Naive thymus-derived CD4-positive, alpha-beta T cell (primary cell): Measurements from ENCODE around the gene CHKB. TPM values are rescaled to one million over a fixed set of nuclear protein-coding genes. Genes with fewer than 3 reads are reported as not detected.

Experiments
- ATAC-seq: fragments of 150-1000 bp; cut with Tn5 transposase; 2 replicates; pipeline ENCODE4 v1.10.0; 2021; ENCODE audit warnings: mild to moderate bottlenecking, moderate library complexity
- CTCF ChIA-PET: fragments of 350-600 bp; sonication (Branson Sonifier 250); formaldehyde crosslinking; loops from one replicate; lab custom pipeline; 2021; ENCODE audit warnings: antibody characterized with exemption; lab: Charles Lee
- POLR2A ChIA-PET: fragments of 350-600 bp; sonication (Branson Sonifier 250); formaldehyde crosslinking; loops from one replicate; lab custom pipeline; 2021; ENCODE audit warnings: antibody characterized with exemption, inconsistent platforms; lab: Charles Lee
- DNase-seq, 9 donors: peaks; one replicate each; pipeline versions ENCODE4 v3.0.0 to v3.0.0-alpha.2; 2020 to 2022; ENCODE audit warnings: mixed read lengths in 1 of 9
- H3K27ac ChIP-seq: one replicate; pipeline ENCODE4 v1.7.0; 2013; ENCODE audit warnings: mild to moderate bottlenecking, low read depth, low read length, moderate library complexity
- H3K27me3 ChIP-seq, 2 donors: one replicate each; pipeline ENCODE4 v1.7.0; 2013; ENCODE audit warnings: low read length in 2 of 2, mild to moderate bottlenecking in 2 of 2, moderate library complexity in 2 of 2; ENCODE audit not compliant: control insufficient read depth in 2 of 2, insufficient read depth in 2 of 2
- H3K36me3 ChIP-seq, 3 experiments: 1 replicate in 2 of 3; 2 replicates in 1 of 3; pipeline ENCODE4 v1.7.0; 2013; ENCODE audit warnings: low read length in 3 of 3, mild to moderate bottlenecking in 3 of 3, moderate library complexity in 1 of 3; ENCODE audit not compliant: insufficient read depth in 3 of 3, control insufficient read depth in 2 of 3
- H3K4me1 ChIP-seq, 2 donors: one replicate each; pipeline ENCODE4 v1.7.0; 2013; ENCODE audit warnings: low read length in 2 of 2, mild to moderate bottlenecking in 2 of 2, moderate library complexity in 1 of 2; ENCODE audit not compliant: control insufficient read depth in 2 of 2, insufficient read depth in 2 of 2
- H3K4me3 ChIP-seq: 2 replicates; pipeline ENCODE4 v1.7.0; 2013; ENCODE audit warnings: mild to moderate bottlenecking, low read length
- H3K9me3 ChIP-seq, 3 experiments: 1 replicate in 2 of 3; 2 replicates in 1 of 3; pipeline ENCODE4 v1.7.0; 2013; ENCODE audit warnings: low read length in 3 of 3; ENCODE audit not compliant: control insufficient read depth in 2 of 3
- H3K27ac Mint-ChIP-seq, 9 donors: one replicate each; pipeline ENCODE4 v1.8.0; 2020 to 2022; ENCODE audit warnings: mixed read lengths in 9 of 9, mild to moderate bottlenecking in 8 of 9, moderate library complexity in 5 of 9, inconsistent platforms in 2 of 9
- H3K27me3 Mint-ChIP-seq, 5 donors: one replicate each; pipeline ENCODE4 v1.8.0; 2021 to 2022; ENCODE audit warnings: mixed read lengths in 5 of 5, mild to moderate bottlenecking in 1 of 5
- H3K36me3 Mint-ChIP-seq, 5 donors: one replicate each; pipeline ENCODE4 v1.8.0; 2020 to 2022; ENCODE audit warnings: mixed read lengths in 5 of 5, mild to moderate bottlenecking in 3 of 5, inconsistent platforms in 1 of 5
- H3K4me1 Mint-ChIP-seq, 7 donors: one replicate each; pipeline ENCODE4 v1.8.0; 2020 to 2022; ENCODE audit warnings: mixed read lengths in 7 of 7, mild to moderate bottlenecking in 3 of 7, inconsistent platforms in 1 of 7
- H3K4me3 Mint-ChIP-seq, 10 donors: one replicate each; pipeline ENCODE4 v1.8.0; 2020 to 2022; ENCODE audit warnings: mild to moderate bottlenecking in 10 of 10, mixed read lengths in 10 of 10, moderate library complexity in 6 of 10, inconsistent platforms in 2 of 10
- H3K9me3 Mint-ChIP-seq, 11 donors: one replicate each; pipeline ENCODE4 v1.8.0; 2020 to 2022; ENCODE audit warnings: mixed read lengths in 11 of 11, mild to moderate bottlenecking in 4 of 11, inconsistent platforms in 1 of 11, moderate library complexity in 1 of 11
- intact Hi-C, 2 donors: fragments of 100-400 bp; cut with micrococcal nuclease; formaldehyde crosslinking; loops; one replicate each; pipeline ENCODE4 v1.15.1; 2023
- polyA plus RNA-seq, 2 donors: library from polyadenylated mRNA; unstranded; fragments of 300-500 nt; fragmentation: Illumina TruSeq; gene quantifications; one replicate each; pipeline ENCODE4 v1.2.3, GENCODE V29; 2021
- total RNA-seq, 6 experiments: library from RNA in 5 of 6; stranded (reverse) in 5 of 6; gene quantifications; 1 replicate in 5 of 6; 2 replicates in 1 of 6; pipeline ENCODE4 v1.2.3 and lab custom pipeline; 2021 to 2026

Gene CHKB
- total and polyA plus RNA-seq, 7 experiments from 2014 or later = 24.2 to 214 (median 158) TPM

- Mint-ChIP-seq H3K36me3 (peaks cover 0 to 9% (median 0%) of the 10 kb centered on the region in 5 donors), H3K4me3 (no peak overlapping the region), H3K4me1 (peaks cover 4 to 15% (median 11%) of the 10 kb centered on the region in 7 donors), H3K9me3 (peaks cover 0 to 2% (median 0%) of the 10 kb centered on the region in 11 donors), H3K27ac (no peak overlapping the region), H3K27me3 (peaks cover 33 to 56% (median 46%) of the 10 kb centered on the region in 5 donors)
- Histone ChIP-seq H3K9me3 (no peaks in the 10 kb centered on the region), H3K36me3 (no peaks in the 10 kb centered on the region), H3K4me1 (no peaks in the 10 kb centered on the region), H3K27me3 (peaks cover 0 to 3% of the 10 kb centered on the region in 2 donors), H3K27ac (no peak overlapping the region), H3K4me3 (no peak overlapping the region)
- no peak for ATAC-seq
- intact Hi-C loops = no loop called here
- no peak for DNase-seq
- ChIA-PET POLR2A (no interaction called here), CTCF (no interaction called here)
Observed at GRCh38 chr22:50605613-50606074, 23.0 kb upstream of the CHKB start.

GRCh38 chr22:50605002-50605612 lies 22.5 kb upstream of the CHKB start:
- Histone ChIP-seq H3K4me3 (no peak overlapping the region), H3K4me1 (peaks cover 0 to under 1% of the 10 kb centered on the region in 2 donors), H3K9me3 (no peaks in the 10 kb centered on the region), H3K36me3 (no peaks in the 10 kb centered on the region), H3K27ac (no peak overlapping the region), H3K27me3 (peaks cover 0 to 3% of the 10 kb centered on the region in 2 donors)
- intact Hi-C loops = no loop called here
- Mint-ChIP-seq H3K36me3 (peaks cover 0 to 9% (median 0%) of the 10 kb centered on the region in 5 donors), H3K27me3 (peaks cover 33 to 53% (median 46%) of the 10 kb centered on the region in 5 donors), H3K4me1 (peaks cover 4 to 15% (median 11%) of the 10 kb centered on the region in 7 donors), H3K4me3 (no peak overlapping the region), H3K27ac (no peak overlapping the region), H3K9me3 (peaks cover 0 to 2% (median 0%) of the 10 kb centered on the region in 11 donors)
- CTCF ChIA-PET = no interaction called here
- DNase-seq (no peak), ATAC-seq (no peak)
- POLR2A ChIA-PET = no interaction called here

- H3K27me3 ChIP-seq = peaks cover 5 to 6% of the 10 kb centered on the region in 2 donors
Observed at GRCh38 chr22:50604256-50605001, 21.8 kb upstream of the CHKB start.

GRCh38 chr22:50603511-50604255 lies 21.0 kb upstream of the CHKB start:
- Mint-ChIP-seq H3K27ac (no peak overlapping the region), H3K4me3 (no peak overlapping the region), H3K27me3 (peaks cover 37 to 54% (median 38%) of the 10 kb centered on the region in 5 donors), H3K36me3 (peaks cover 0 to 9% (median 0%) of the 10 kb centered on the region in 5 donors), H3K9me3 (peaks cover 0 to 6% (median 0%) of the 10 kb centered on the region in 11 donors), H3K4me1 (peaks cover 7 to 18% (median 12%) of the 10 kb centered on the region in 7 donors)
- peaks cover 0 to 4% of the 10 kb centered on the region in 2 donors for H3K4me1 ChIP-seq
- ChIA-PET CTCF (no interaction called here), POLR2A (interaction anchor here (0.9 kb wide), 1 partner anchor 26 kb away, joined by 3 read pairs; the partner anchor contains the start of gene CPT1B)
- peaks cover 5 to 6% of the 10 kb centered on the region in 2 donors for H3K27me3 ChIP-seq
- DNase-seq = no peak
- intact Hi-C loops = no loop called here
- no peak for ATAC-seq
- H3K4me3 ChIP-seq = no peak overlapping the region
- H3K27ac ChIP-seq = no peak overlapping the region
- H3K36me3 ChIP-seq = no peaks in the 10 kb centered on the region
- no peaks in the 10 kb centered on the region for H3K9me3 ChIP-seq

More at GRCh38 chr22:50604256-50605001, 21.8 kb upstream of the CHKB start:
- Histone ChIP-seq H3K4me3 (no peak overlapping the region), H3K36me3 (no peaks in the 10 kb centered on the region), H3K9me3 (no peaks in the 10 kb centered on the region), H3K4me1 (peaks cover 0 to 4% of the 10 kb centered on the region in 2 donors), H3K27ac (no peak overlapping the region)
- peaks cover 7 to 18% (median 12%) of the 10 kb centered on the region in 7 donors for H3K4me1 Mint-ChIP-seq
- no peak overlapping the region for H3K4me3 Mint-ChIP-seq
- ChIA-PET CTCF (no interaction called here), POLR2A (no interaction called here)
- DNase-seq (no peak), ATAC-seq (no peak)
- no peak overlapping the region for H3K27ac Mint-ChIP-seq
- H3K36me3 Mint-ChIP-seq = peaks cover 0 to 9% (median 0%) of the 10 kb centered on the region in 5 donors
- peaks cover 0 to 6% (median 0%) of the 10 kb centered on the region in 11 donors for H3K9me3 Mint-ChIP-seq
- intact Hi-C loops = no loop called here
- peaks cover 37 to 55% (median 42%) of the 10 kb centered on the region in 5 donors for H3K27me3 Mint-ChIP-seq

GRCh38 chr22:50602338-50602700 lies 19.7 kb upstream of the CHKB start:
- Histone ChIP-seq H3K4me1 (peaks cover 0 to 4% of the 10 kb centered on the region in 2 donors), H3K36me3 (no peaks in the 10 kb centered on the region), H3K4me3 (no peak overlapping the region), H3K27me3 (peaks cover 5 to 6% of the 10 kb centered on the region in 2 donors), H3K9me3 (no peaks in the 10 kb centered on the region), H3K27ac (no peak overlapping the region)
- Mint-ChIP-seq H3K27me3 (peaks cover 32 to 58% (median 34%) of the 10 kb centered on the region in 5 donors), H3K36me3 (peaks cover 0 to 12% (median 3%) of the 10 kb centered on the region in 5 donors), H3K9me3 (peaks cover 0 to 6% (median 0%) of the 10 kb centered on the region in 11 donors), H3K4me1 (peaks cover 6 to 18% (median 12%) of the 10 kb centered on the region in 7 donors), H3K4me3 (peak overlapping the region; percentile 11 to 88 (median 76)), H3K27ac (peak overlapping the region in 2 of 9 donors; percentile 17 to 82)
- no peak for DNase-seq
- intact Hi-C loops = no loop called here
- no peak for ATAC-seq
- ChIA-PET POLR2A (interaction anchor here (1.1 kb wide), 1 partner anchor 36 kb away, joined by 3 read pairs; no protein-coding TSS in a partner anchor), CTCF (interaction anchor here (0.6 kb wide), 1 partner anchor 18 kb away, joined by 6 read pairs; no protein-coding TSS in a partner anchor)
